ENCODE data around the gene RECK.
"Not testable (repeated sequence)": the region's sequence is repeated elsewhere in the genome, so short reads cannot be mapped to it uniquely, and the experiment has no call there.

The RECK gene

GRCh38 chr9:36074870-36075532 lies 38.3 kb downstream of the RECK start:
- peak; percentile 77 for DNase-seq

GRCh38 chr9:36078051-36078450 lies 41.3 kb downstream of the RECK start:
- DNase-seq = no peak

- no peak for DNase-seq
These were observed 43.8 kb downstream of the RECK start for GRCh38 chr9:36080519-36080918.

GRCh38 chr9:36082931-36083330 lies 46.2 kb downstream of the RECK start:
- DNase-seq = no peak

GRCh38 chr9:36086442-36086841 lies 49.7 kb downstream of the RECK start:
- DNase-seq = no peak

- not testable (repeated sequence) for DNase-seq
These were observed 50.3 kb downstream of the RECK start for GRCh38 chr9:36087054-36087453.

- DNase-seq = no peak
These were observed 51.3 kb downstream of the RECK start for GRCh38 chr9:36088020-36088419.

GRCh38 chr9:36091026-36091953 lies 54.6 kb downstream of the RECK start:
- DNase-seq = peak; percentile 55

GRCh38 chr9:36092014-36092413 lies 55.3 kb downstream of the RECK start:
- DNase-seq = no peak

- no peak for DNase-seq
These were observed 55.9 kb downstream of the RECK start for GRCh38 chr9:36092509-36093215.

GRCh38 chr9:36093384-36093783 lies 56.7 kb downstream of the RECK start:
- no peak for DNase-seq

GRCh38 chr9:36099718-36100117 lies 63.0 kb downstream of the RECK start:
- no peak for DNase-seq

- DNase-seq = no peak
These were observed 63.8 kb downstream of the RECK start for GRCh38 chr9:36100532-36100931.

- no peak for DNase-seq
These were observed 65.4 kb downstream of the RECK start for GRCh38 chr9:36101916-36102741.

GRCh38 chr9:36102742-36103495 lies 66.2 kb downstream of the RECK start:
- peak; percentile 81 for DNase-seq

- DNase-seq = no peak
These were observed 72.4 kb downstream of the RECK start for GRCh38 chr9:36109071-36109470.

GRCh38 chr9:36110434-36110833 lies 73.7 kb downstream of the RECK start:
- no peak for DNase-seq

GRCh38 chr9:36112516-36112915 lies 75.8 kb downstream of the RECK start:
- DNase-seq = no peak

GRCh38 chr9:36113999-36114398 lies 77.3 kb downstream of the RECK start:
- no peak for DNase-seq

- DNase-seq = no peak
These were observed 79.9 kb downstream of the RECK start for GRCh38 chr9:36116593-36116992.

GRCh38 chr9:36118201-36118600 lies 81.5 kb downstream of the RECK start:
- DNase-seq = no peak

GRCh38 chr9:36118706-36119105 lies 82.0 kb downstream of the RECK start:
- DNase-seq = no peak

Measured in right hindlimb (tissue), 1 donor.